ENCODE data around the gene GH1. TPM values are rescaled to one million over a fixed set of nuclear protein-coding genes. Genes with fewer than 3 reads are reported as not detected.

GH1 gene
- total and polyA plus RNA-seq, 9 of the 15 experiments (the other 6 are each of a cell fraction or from before 2014, with no cell fraction given), result not detected

- TF ChIP-seq ZNF699 (CRISPR knock-in tag; IDR thresholded peaks at IDR 0.05; ENCODE audit: insufficient replicate concordance), result no peak
- TF ChIP-seq HDAC3 (IDR thresholded peaks at IDR 0.05; ENCODE audit: borderline replicate concordance, partially characterized antibody), result no peak
- TF ChIP-seq RBM22 (IDR thresholded peaks at IDR 0.05; ENCODE audit: low read depth, low read length, poor library complexity, severe bottlenecking), result no peak
- no peak for TF ChIP-seq RBM14 (IDR thresholded peaks at IDR 0.05; ENCODE audit: borderline replicate concordance, insufficient read depth, low read depth, low read length)
- no peak for TF ChIP-seq NR4A1 (CRISPR knock-in tag; IDR thresholded peaks at IDR 0.05)
- TF ChIP-seq NR4A1 (tag; IDR thresholded peaks at IDR 0.05), result no peak
- no peak for TF ChIP-seq RBFOX2 (IDR thresholded peaks at IDR 0.05; ENCODE audit: low read depth, low read length)
- no peak for TF ChIP-seq ZBTB33 (CRISPR knock-in tag; IDR thresholded peaks at IDR 0.05)
- no peak for TF ChIP-seq CREBBP (IDR thresholded peaks at IDR 0.05; ENCODE audit: low read depth, low read length)
- TF ChIP-seq TEAD4 (IDR thresholded peaks at IDR 0.05; ENCODE audit: low read length), result no peak
- no peak for TF ChIP-seq TEAD4 (CRISPR knock-in tag; IDR thresholded peaks at IDR 0.05; ENCODE audit: borderline replicate concordance)
These were observed 19.3 kb upstream of the GH1 start (continued) for GRCh38 chr17:63937920-63938319.

Measured in K562 (cell line).